Motor neuron (in vitro differentiated cells): ENCODE data around the gene MYO1H. TPM values are rescaled to one million over a fixed set of nuclear protein-coding genes. Genes with fewer than 3 reads are reported as not detected.
A peak's percentile ranks its signal among the peaks of the same experiment; 100 is the strongest.
"Not testable (repeated sequence)": the region's sequence is repeated elsewhere in the genome, so short reads cannot be mapped to it uniquely, and the experiment has no call there.

Experiments used
- ATAC-seq, 8 experiments: fragments of 200-7000 bp; cut with Tn5 transposase; replicated peaks in 6 of 8; 2 replicates each; pipeline ENCODE4 v1.8.0; 2021; ENCODE audit warnings: mild to moderate bottlenecking in 8 of 8, moderate library complexity in 8 of 8
- H3K27ac ChIP-seq, 2 donors: fragments of 250-450 bp; sonication (Bioruptor Pico); 2 replicates each; pipeline ENCODE4 v1.9.0; 2021; ENCODE audit warnings: antibody characterized with exemption in 2 of 2, mild to moderate bottlenecking in 2 of 2, moderate library complexity in 1 of 2
- H3K4me1 ChIP-seq, 2 donors: fragments of 250-450 bp; sonication (Bioruptor Pico); replicated peaks in 1 of 2; 2 replicates each; pipeline ENCODE4 v1.6.1; 2021; ENCODE audit warnings: antibody characterized with exemption in 2 of 2, mild to moderate bottlenecking in 2 of 2, moderate library complexity in 1 of 2
- H3K4me3 ChIP-seq, 5 donors: fragments of 250-450 bp; sonication (Bioruptor Pico); 2 replicates each; pipeline ENCODE4 v1.9.0; 2021; ENCODE audit warnings: antibody characterized with exemption in 5 of 5, mild to moderate bottlenecking in 5 of 5, moderate library complexity in 4 of 5
- WGBS, 10 experiments: fragments of 450-650 bp; shearing (Covaris generic); methylation state at CpG; one replicate each; pipeline ENCODE4 v1.0.0; 2022; 5-methylcytosine and 5-hydroxymethylcytosine counted together
- in situ Hi-C, 9 experiments: fragments of 400-800 bp; cut with MboI; loops; one replicate each; pipeline ENCODE4 v1.15.0; 2021; ENCODE audit warnings: low sequenced_read_pairs in 9 of 9, low pct_unique_long_range_greater_than_20kb in 2 of 9; ENCODE audit not compliant: unreplicated experiment in 9 of 9
- total RNA-seq, 8 experiments: library from RNA; unstranded; fragments of 300-600 nt; gene quantifications; 2 replicates each; pipeline versions ENCODE4 v1.2.3 to v1.2.4, GENCODE V29; 2022

MYO1H gene
- total RNA-seq, 8 experiments from 2014 or later = 0.09 to 0.95 (median 0.46) TPM

DNA sequence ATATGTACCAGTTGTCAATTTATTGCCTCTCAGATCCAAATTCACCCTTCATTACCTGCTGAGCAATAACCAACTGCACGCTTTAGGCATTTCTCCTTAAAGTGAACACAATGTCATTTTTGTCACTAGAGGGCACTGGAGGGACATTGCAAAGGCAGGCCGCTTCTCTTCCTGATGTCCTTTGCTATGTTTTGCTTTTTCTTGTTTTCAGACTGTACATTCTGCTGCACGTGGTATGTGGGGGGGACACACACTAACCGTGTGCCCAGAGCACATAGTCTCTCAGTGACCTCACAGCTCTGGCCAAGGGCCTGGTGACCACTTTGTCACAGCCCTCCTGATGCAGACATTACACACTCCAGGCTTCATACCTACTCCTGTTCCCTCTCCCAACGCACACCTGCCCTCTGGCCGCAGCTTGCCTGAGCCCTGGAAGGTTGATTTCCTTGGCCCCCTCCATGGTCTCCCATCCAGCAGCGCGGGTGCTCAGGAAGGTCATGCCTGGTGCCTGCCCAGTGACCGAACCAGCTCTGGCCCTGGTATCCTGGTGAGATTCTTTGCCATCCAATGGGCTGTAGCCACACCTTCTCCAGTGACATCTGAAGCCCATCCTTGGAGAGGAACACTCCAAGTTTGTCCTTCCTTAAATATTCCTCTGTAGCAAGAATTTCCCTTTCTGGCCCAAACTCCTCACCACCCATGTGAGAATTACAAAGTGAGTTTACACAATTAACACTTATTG is 39.9 kb downstream of the MYO1H start:
- peaks cover 0 to 4% of the 10 kb centered on the region in 2 donors for H3K4me1 ChIP-seq
- H3K27ac ChIP-seq = no peak overlapping the region
- H3K4me3 ChIP-seq = no peak overlapping the region
- in situ Hi-C loops = loop anchor here in 8 of 9 experiments (10.0 to 25.0 kb wide), 4 partner anchors 123 to 275 kb away; partner anchors contain the start of gene ACACB (in 4 of the 8)
- 14 to 87% (median 64%) methylated on average over 1 to 9 of the region's 9 CpGs; no CpG with 5 or more reads in 2 of the 10 experiments for WGBS, 10 experiments
- ATAC-seq = peak; percentile 41 to 86 (median 55)

DNA sequence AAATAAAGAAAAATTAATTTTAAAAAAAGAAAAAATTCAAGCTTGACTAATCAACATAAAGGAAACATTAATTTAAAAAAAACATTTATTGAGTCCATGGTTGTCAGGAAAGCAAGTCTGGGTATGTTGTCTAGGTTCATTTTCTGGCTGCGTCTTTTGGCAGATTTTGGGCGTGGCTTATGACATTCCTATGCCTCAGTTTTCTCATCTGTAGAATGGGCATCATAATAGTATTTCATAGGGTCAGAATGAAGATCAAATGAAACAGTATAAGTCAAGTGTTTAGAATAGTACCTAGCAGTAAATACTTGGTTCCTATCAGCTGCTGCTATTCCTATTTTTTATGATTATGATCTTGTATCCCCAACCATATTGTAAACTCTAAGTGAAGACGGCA is 40.5 kb downstream of the MYO1H start:
- in situ Hi-C loops = loop anchor here in 8 of 9 experiments (10.0 to 25.0 kb wide), 4 partner anchors 123 to 276 kb away; partner anchors contain the start of gene ACACB (in 4 of the 8)
- 0 to 90% (median 69%) methylated on average over 1 to 3 of the region's 3 CpGs; no CpG with 5 or more reads in 2 of the 10 experiments for WGBS, 10 experiments

GRCh38 chr12:109389146-109389545 is 41.4 kb downstream of the MYO1H start:
- H3K4me3 ChIP-seq = no peak overlapping the region
- in situ Hi-C loops = loop anchor here in 8 of 9 experiments (10.0 to 25.0 kb wide), 4 partner anchors 124 to 277 kb away; partner anchors contain the start of gene ACACB (in 4 of the 8)
- WGBS, 10 experiments = 18 to 100% (median 79%) methylated on average over 1 to 4 of the region's 4 CpGs; no CpG with 5 or more reads in 1 of the 10 experiments
- no peak overlapping the region for H3K27ac ChIP-seq
- peaks cover 0 to 4% of the 10 kb centered on the region in 2 donors for H3K4me1 ChIP-seq
- no peak for ATAC-seq

More for the DNA sequence above, 40.5 kb downstream of the MYO1H start:
- Histone ChIP-seq H3K27ac (no peak overlapping the region), H3K4me3 (no peak overlapping the region), H3K4me1 (peaks cover 0 to 4% of the 10 kb centered on the region in 2 donors)
- no peak for ATAC-seq

DNA sequence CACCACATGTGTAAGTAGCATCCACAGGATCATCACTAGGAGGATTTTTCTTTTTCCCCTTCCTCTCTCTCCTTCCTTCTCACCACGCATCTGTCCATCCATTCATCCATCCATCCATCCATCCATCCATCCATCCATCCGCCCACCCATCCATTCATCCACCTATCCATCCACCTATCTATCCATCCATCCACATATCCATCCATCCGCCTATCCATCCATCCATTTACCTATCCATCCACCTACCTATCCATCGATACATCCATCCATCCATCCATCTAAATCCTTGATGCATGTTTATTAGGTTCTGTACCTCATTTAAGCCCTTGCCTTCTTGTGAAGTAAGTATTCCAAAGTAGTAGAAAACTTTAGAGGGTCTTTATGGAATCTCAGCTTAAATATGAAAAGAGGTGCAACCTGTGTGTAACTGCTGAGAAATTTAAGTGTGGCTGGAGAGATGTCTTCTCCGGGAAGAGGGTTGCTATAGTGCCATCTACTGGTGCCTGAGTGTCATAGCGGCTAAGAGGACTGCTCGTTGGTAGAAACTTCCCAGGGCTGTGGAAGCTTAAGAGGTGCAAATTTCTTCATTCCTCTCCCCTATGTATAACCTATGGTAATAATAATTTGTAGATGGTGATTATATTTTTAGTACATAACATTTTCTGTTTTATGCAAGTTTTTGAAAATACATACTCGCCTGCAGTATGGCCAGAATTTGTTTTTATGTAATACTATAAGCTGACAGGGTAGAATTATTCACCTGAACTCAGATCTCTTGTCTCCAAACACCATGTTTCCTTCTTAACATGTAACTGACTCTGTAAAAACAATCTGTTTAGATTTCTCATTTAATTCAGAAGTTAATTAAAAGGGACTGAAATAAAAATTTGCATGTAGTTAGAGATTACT is 46.0 kb downstream of the MYO1H start:
- 5 to 69% (median 59%) methylated on average over 3 to 8 of the region's 8 CpGs for WGBS, 10 experiments
- in situ Hi-C loops = loop anchor here in 5 of 9 experiments (25.0 kb wide), 2 partner anchors 131 to 281 kb away; partner anchors contain the start of gene ACACB (in 3 of the 5)

DNA sequence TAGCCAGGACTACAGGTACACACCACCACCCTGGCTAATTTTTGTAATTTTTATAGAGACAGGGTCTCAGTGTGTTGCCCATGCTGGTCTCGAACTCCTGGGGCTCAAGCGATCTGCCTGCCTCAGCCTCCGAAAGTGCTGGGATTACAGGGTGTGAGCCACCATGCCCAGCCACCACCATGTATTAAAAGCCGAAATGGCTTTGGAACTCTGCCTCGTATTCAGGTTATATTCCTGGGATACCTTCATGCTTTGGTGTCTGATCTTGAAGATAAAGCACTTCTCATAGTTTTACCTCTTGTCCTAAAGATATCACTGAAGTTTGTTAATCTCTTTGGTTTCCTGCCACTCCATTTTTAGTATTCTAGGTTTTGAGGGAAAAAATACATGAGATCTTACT is 47.2 kb downstream of the MYO1H start:
- H3K27ac ChIP-seq = no peak overlapping the region
- in situ Hi-C loops = loop anchor here in 5 of 9 experiments (25.0 kb wide), 2 partner anchors 133 to 283 kb away; partner anchors contain the start of gene ACACB (in 3 of the 5)
- H3K4me3 ChIP-seq = no peak overlapping the region
- 10 to 100% (median 89%) methylated on average over 1 to 5 of the region's 5 CpGs; no CpG with 5 or more reads in 1 of the 10 experiments for WGBS, 10 experiments
- no peaks in the 10 kb centered on the region for H3K4me1 ChIP-seq
- ATAC-seq = no peak

More for the DNA sequence above, 46.0 kb downstream of the MYO1H start:
- no peak overlapping the region for H3K27ac ChIP-seq
- ATAC-seq = peak in 5 of 8 experiments; percentile 33 to 85 (median 72)
- no peak overlapping the region for H3K4me3 ChIP-seq
- no peaks in the 10 kb centered on the region for H3K4me1 ChIP-seq

GRCh38 chr12:109404841-109405240 is 57.1 kb downstream of the MYO1H start:
- in situ Hi-C loops, ATAC-seq: not testable (repeated sequence)
- WGBS, 10 experiments = 83 to 100% (median 94%) methylated on average over 1 to 2 of the region's 2 CpGs; no CpG with 5 or more reads in 4 of the 10 experiments

GRCh38 chr12:109406147-109406546 is 58.4 kb downstream of the MYO1H start:
- H3K4me1 ChIP-seq, H3K27ac ChIP-seq, in situ Hi-C loops, ATAC-seq, H3K4me3 ChIP-seq: not testable (repeated sequence)
- WGBS, 10 experiments = 60 to 100% (median 88%) methylated on average over 1 to 4 of the region's 4 CpGs; no CpG with 5 or more reads in 4 of the 10 experiments

More at GRCh38 chr12:109404841-109405240, 57.1 kb downstream of the MYO1H start:
- H3K4me1 ChIP-seq, H3K4me3 ChIP-seq, H3K27ac ChIP-seq: not testable (repeated sequence)

GRCh38 chr12:109418848-109419480 is 71.3 kb downstream of the MYO1H start:
- Histone ChIP-seq H3K27ac (no peak overlapping the region), H3K4me1 (no peaks in the 10 kb centered on the region), H3K4me3 (no peak overlapping the region)
- peak in 1 of 8 experiments; percentile 55 for ATAC-seq
- in situ Hi-C loops = no loop called here
- WGBS, 10 experiments = 3 to 93% (median 63%) methylated on average over 1 to 4 of the region's 4 CpGs; no CpG with 5 or more reads in 1 of the 10 experiments

- Histone ChIP-seq H3K4me3 (no peak overlapping the region), H3K27ac (no peak overlapping the region), H3K4me1 (no peaks in the 10 kb centered on the region)
- in situ Hi-C loops = loop anchor here in 1 of 9 experiments (10.0 kb wide), 1 partner anchor 53 kb away; the partner anchor contains the start of genes KCTD10 and UBE3B
- 27 to 90% (median 81%) methylated on average over 1 to 3 of the region's 8 CpGs; no CpG with 5 or more reads in 2 of the 10 experiments for WGBS, 10 experiments
- no peak for ATAC-seq
Observed at GRCh38 chr12:109421355-109422087, 73.8 kb downstream of the MYO1H start.

DNA sequence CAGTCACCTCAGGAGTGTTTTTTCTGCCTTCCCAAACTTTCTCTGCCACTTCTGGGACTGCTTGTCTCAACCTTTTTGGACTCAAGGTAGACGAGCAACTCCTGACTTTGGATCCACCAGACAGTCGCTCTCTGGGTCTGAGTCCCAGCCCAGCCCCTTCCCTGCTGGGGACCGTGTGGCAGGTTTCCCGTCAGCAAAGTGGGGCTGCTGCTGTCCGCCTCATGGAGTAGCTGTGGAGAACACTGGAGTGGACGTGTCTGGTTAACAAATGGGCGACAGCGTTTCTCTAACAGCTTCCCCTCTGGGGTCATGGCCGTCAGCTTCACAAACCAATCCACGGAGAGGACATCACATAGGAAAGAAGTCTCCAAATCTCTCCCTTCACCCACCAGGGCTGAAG is 74.6 kb downstream of the MYO1H start:
- no peak for ATAC-seq

DNA sequence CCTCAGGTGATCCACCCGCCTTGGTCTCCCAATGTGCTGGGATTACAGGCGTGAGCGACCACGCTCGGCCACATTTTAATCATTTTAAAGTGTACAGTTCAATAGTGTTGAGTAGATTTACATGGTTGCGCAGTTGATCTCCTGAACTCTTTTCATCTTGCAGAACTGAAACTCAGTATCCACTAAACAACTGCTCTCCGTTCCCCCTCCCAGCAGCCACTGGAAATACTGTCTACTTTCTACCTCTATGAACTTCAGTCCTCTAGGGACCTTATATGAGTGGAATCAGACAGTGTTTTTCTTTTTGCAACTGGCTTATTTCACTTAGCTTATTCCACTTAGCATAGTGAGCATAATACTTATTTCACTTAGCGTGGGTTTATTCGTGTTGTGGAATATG is 75.7 kb downstream of the MYO1H start:
- in situ Hi-C loops = loop anchor here in 1 of 9 experiments (10.0 kb wide), 1 partner anchor 51 kb away; the partner anchor contains the start of genes KCTD10 and UBE3B
- no peak for ATAC-seq
- Histone ChIP-seq H3K27ac (no peak overlapping the region), H3K4me3 (no peak overlapping the region), H3K4me1 (no peaks in the 10 kb centered on the region)
- 27 to 100% (median 90%) methylated on average over 1 to 8 of the region's 9 CpGs for WGBS, 10 experiments

More for the DNA sequence above, 74.6 kb downstream of the MYO1H start:
- Histone ChIP-seq H3K4me1 (no peaks in the 10 kb centered on the region), H3K4me3 (no peak overlapping the region), H3K27ac (no peak overlapping the region)
- 17 to 100% (median 53%) methylated on average over 1 to 9 of the region's 10 CpGs; no CpG with 5 or more reads in 2 of the 10 experiments for WGBS, 10 experiments
- in situ Hi-C loops = loop anchor here in 1 of 9 experiments (10.0 kb wide), 1 partner anchor 53 kb away; the partner anchor contains the start of genes KCTD10 and UBE3B
